ENCODE results near the gene NT5C1A. TPM values are rescaled to one million over a fixed set of nuclear protein-coding genes. Genes with fewer than 3 reads are reported as not detected.
A peak's percentile ranks its signal among the peaks of the same experiment; 100 is the strongest.

Gene NT5C1A
- total RNA-seq, 2 experiments from 2014 or later, result not detected

DNA sequence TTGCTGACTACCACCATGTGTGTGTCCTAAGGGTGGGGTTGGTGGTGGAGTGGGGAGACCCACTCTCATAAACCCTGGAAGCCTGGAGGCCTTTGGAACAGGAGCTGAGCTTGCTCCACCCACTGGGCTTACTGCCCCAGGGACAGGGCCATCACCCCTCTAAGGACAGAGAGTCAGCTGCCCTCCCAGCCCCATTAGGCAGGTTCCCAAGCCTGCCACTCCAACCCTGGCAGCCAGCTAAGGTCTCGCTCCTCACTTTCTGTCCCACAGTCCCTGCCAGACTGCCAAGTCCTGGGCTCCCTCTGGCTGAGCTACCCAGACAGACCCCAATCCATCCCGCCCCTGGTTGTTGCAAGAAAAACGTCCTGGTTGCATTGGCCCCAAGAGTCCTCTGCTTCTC, 3.8 kb downstream of the NT5C1A start:
- Mint-ChIP-seq H3K27me3 (peaks cover 26% of the 10 kb centered on the region), H3K27ac (no peak overlapping the region), H3K4me1 (peaks cover 12% of the 10 kb centered on the region), H3K4me3 (no peak overlapping the region), H3K36me3 (no peaks in the 10 kb centered on the region), H3K9me3 (no peaks in the 10 kb centered on the region)
- DNase-seq (no peak), ATAC-seq (ENCODE audit: low read depth) (no peak)
- POLR2A ChIA-PET, result no interaction called here

DNA sequence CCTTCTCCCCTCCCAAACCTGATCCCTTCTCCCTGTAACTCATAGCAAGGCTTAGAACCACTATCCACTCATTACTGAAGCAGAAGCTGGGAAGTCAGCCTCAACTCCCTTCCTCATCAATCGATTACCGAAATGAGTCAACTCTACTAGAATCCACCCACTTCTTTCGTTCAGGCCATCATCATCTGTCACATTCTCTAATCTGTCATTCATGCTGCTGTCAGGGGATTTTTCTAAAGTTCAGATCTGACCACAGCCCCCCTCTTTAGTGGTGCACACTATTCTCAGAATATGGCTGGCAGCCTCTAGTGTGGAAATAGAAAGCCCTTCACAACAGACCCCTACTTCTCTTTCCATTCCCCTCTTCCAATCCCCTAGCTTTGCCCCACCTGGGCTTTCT, 5.1 kb downstream of the NT5C1A start:
- Mint-ChIP-seq H3K36me3 (no peaks in the 10 kb centered on the region), H3K4me1 (peaks cover 12% of the 10 kb centered on the region), H3K27me3 (peaks cover 16% of the 10 kb centered on the region), H3K9me3 (no peaks in the 10 kb centered on the region), H3K27ac (no peak overlapping the region), H3K4me3 (peak overlapping the region; percentile 1)
- DNase-seq (no peak), ATAC-seq (ENCODE audit: low read depth) (peak; percentile 62)
- POLR2A ChIA-PET, result no interaction called here

DNA sequence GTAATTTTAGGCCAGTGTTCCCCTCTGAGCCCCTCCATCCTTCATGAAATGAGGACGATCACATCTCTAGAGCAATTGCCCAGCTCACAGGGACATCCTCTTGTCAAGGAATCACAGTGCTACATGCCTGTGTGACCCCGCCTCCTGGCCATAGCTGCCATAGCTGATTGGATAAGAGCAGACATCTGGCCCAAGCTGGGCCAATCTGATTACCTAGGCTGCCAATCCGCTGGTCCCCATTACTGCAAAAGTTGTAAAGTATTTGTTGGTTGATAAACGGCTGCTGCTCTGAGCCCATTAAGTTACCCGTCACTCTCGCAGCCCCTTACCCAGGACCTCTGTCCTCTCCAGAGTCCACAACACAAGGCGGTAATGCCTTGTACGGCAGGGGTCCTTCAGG, 8.3 kb downstream of the NT5C1A start:
- Mint-ChIP-seq H3K4me3 (no peak overlapping the region), H3K27me3 (peaks cover 3% of the 10 kb centered on the region), H3K4me1 (peaks cover 11% of the 10 kb centered on the region), H3K36me3 (no peaks in the 10 kb centered on the region), H3K27ac (no peak overlapping the region), H3K9me3 (no peaks in the 10 kb centered on the region)
- DNase-seq (no peak), ATAC-seq (ENCODE audit: low read depth) (no peak)
- POLR2A ChIA-PET, result no interaction called here

DNA sequence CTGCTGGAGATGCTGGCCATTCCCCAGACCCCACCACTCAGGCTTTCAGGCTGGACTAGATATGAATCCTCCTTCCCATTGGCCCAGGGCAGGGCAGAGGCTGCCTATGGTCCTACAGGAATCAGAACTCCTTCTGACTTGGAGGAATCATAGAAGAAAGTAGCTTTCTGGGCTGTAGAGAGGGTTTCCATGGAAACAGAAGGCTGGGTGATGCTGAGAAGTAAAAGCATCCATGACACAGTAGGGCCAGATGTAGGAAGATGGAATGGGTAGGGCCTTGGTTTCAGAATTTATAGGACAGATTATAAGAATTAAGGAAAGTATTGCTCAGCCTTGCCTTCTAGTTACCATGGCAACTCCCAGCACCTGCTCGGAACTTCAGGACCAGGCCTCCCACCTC, 9.0 kb downstream of the NT5C1A start:
- Mint-ChIP-seq H3K36me3 (no peaks in the 10 kb centered on the region), H3K27ac (no peak overlapping the region), H3K9me3 (no peaks in the 10 kb centered on the region), H3K4me3 (no peak overlapping the region), H3K4me1 (peaks cover 12% of the 10 kb centered on the region), H3K27me3 (peaks cover 3% of the 10 kb centered on the region)
- POLR2A ChIA-PET, result no interaction called here
- ATAC-seq (ENCODE audit: low read depth), result no peak
- no peak for DNase-seq

DNA sequence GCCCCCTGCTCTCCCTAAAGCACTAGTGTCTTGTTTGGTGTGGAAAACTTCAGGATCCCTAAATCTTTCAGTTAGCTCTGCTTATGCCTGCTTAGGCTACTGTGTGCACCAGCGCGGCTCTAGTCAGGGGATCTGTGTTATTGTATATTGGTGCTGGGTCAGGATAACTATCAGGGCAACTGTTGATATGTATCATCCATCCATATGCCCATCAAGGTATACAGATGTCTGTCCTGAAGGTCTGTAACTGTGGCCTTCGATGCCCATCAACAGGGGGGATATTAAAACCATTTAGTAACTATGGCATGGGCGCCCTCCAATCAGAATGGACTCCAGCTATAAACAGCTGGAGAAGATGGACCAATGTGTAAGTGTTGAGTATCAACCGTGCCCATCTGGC, 12.4 kb downstream of the NT5C1A start:
- peaks cover 3% of the 10 kb centered on the region for H3K4me1 Mint-ChIP-seq
- H3K4me3 Mint-ChIP-seq, result no peak overlapping the region
- POLR2A ChIA-PET, result no interaction called here
- no peaks in the 10 kb centered on the region for H3K9me3 Mint-ChIP-seq
- H3K27ac Mint-ChIP-seq, result no peak overlapping the region
- DNase-seq, result no peak
- no peaks in the 10 kb centered on the region for H3K36me3 Mint-ChIP-seq
- ATAC-seq (ENCODE audit: low read depth), result no peak
- peaks cover 4% of the 10 kb centered on the region for H3K27me3 Mint-ChIP-seq

DNA sequence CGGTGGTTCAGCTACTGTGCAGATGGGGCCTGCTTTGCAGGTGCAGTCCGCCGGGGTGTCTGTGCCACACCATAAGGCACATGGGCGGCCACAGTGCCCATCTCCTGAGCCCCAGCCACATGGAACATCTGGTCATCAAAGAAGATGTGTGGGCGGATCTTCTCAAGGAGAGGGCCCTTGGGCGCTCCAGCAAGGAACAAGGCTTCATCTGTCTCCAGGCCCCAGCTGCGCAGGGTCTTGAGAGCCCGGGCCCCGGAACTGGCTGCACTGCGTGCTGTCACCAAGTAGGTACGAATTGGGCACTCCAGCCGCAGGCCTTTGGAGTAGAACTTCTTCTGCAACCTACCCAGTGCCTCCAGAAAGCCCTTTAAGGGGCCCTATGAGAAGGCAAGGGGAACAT, 12.8 kb downstream of the NT5C1A start:
- POLR2A ChIA-PET, result interaction anchor here (1.0 kb wide), 1 partner anchor 468 kb away, joined by 3 read pairs; no protein-coding TSS in a partner anchor
- DNase-seq (no peak), ATAC-seq (ENCODE audit: low read depth) (no peak)
- Mint-ChIP-seq H3K4me3 (no peak overlapping the region), H3K9me3 (no peaks in the 10 kb centered on the region), H3K4me1 (peaks cover 3% of the 10 kb centered on the region), H3K27ac (no peak overlapping the region), H3K36me3 (no peaks in the 10 kb centered on the region), H3K27me3 (peaks cover 7% of the 10 kb centered on the region)

DNA sequence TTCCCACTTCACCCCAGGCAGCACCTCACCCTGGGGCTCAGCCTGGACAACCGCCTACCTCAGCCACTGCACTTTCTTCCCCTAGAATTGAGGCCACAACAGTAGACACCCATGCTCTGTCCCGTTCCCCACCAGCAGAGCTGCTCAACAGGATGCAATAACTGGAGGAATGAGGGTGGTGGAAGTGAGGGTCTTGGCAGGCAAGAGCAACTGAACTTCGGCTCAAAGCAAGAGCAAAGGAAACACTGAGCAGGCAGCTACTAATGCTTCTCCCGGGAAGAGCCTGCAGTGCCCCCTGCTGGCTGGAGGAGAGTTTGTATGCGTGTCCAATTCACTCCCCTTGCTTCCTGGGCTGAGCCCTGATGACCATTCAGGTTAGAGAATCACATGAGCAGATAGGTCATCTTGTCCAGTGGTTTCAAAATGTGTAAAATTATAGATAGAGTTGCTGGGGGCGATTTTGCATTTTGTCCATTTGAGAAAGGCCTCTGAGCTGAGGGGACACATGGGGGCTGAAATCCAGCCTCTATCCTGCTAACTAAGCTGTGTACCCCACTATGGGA, 13.9 kb downstream of the NT5C1A start:
- Mint-ChIP-seq H3K4me1 (peaks cover 11% of the 10 kb centered on the region), H3K36me3 (no peaks in the 10 kb centered on the region), H3K27me3 (peaks cover 12% of the 10 kb centered on the region), H3K27ac (peak overlapping the region; percentile 58), H3K9me3 (no peaks in the 10 kb centered on the region), H3K4me3 (peak overlapping the region; percentile 58)
- POLR2A ChIA-PET, result interaction anchor here (1.0 to 1.2 kb wide), 2 partner anchors 81 to 466 kb away, joined by 3 read pairs; partner anchors contain the start of gene PPIE
- DNase-seq (peak; percentile 80), ATAC-seq (ENCODE audit: low read depth) (peak; percentile 68)

DNA sequence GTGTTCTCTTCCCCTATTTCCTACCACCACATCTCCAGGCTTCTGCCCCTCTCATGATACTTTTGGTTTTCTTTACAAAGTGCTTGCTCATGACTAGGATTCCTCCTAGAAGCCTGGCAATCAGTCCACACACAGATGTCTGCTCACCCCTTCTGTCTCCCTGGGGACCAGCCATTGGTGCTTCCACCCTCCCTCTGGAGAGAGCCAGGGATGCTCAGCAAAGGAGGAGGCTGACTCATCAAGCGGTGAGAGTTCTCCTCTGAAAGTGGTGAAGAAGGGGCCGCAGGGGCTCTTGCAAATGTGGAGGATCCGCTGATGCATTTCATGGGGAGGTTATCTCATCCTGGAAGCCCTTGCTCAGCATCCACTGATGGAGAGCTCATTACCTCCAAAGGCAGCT, 14.5 kb downstream of the NT5C1A start:
- H3K27me3 Mint-ChIP-seq, result peaks cover 12% of the 10 kb centered on the region
- H3K4me1 Mint-ChIP-seq, result peaks cover 14% of the 10 kb centered on the region
- DNase-seq, result no peak
- no peaks in the 10 kb centered on the region for H3K9me3 Mint-ChIP-seq
- H3K4me3 Mint-ChIP-seq, result no peak overlapping the region
- no peaks in the 10 kb centered on the region for H3K36me3 Mint-ChIP-seq
- POLR2A ChIA-PET, result interaction anchor here (0.5 to 1.2 kb wide), 2 partner anchors 81 to 149 kb away, joined by 3 to 4 read pairs; partner anchors contain the start of gene PPIE
- no peak for ATAC-seq (ENCODE audit: low read depth)
- no peak overlapping the region for H3K27ac Mint-ChIP-seq

DNA sequence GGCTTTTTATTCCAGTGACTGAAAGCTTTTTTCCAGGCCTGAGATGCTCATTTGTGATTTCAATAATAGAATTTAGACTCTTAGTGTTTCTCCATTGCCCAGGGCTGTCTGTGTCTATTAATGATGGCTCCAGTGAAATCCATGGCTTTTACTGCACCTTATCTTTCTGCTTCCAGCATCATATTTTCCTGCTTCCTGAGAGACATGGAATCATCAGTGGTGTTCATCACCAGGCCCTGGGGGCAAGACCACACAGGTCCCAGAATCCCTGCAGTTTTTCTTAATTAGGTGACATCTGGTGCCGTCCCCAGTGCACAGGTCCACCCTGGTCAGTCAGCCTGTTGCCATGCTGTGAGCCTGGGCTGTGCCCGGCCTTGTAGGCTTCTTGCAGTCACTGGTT, 15.5 kb downstream of the NT5C1A start:
- POLR2A ChIA-PET, result no interaction called here

DNA sequence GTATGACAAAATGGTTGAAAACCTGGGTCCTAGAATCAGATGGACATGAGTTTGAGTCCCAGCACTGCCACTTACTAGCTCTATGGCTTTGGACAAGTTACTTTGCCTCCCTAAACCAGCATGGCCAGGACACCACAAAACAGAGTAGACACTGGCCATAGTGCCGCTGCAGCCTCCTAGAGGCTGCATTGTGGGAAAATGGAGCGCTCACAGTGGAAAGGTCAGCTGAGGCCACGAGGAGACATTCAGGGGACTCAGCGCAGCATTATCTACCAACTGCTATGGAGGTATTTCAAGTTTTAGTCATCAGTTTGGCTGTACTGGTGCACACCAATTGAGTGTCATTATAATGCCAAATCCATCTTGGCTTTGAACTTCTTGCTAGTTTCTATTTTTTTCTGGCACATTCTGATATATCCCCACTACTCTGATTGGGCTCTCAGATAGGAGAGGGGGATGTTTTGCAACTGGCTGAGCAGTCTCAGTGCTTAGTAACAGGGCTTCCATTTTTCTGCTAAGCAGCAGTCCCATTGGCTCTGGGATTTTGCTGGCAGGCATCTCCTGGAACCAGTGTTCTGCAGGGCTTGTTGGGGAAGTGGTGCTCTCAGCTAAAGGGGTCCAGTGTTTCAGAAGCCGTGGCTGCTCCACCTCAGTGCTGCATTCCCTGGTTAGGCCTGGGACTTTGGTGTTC, 16.2 kb downstream of the NT5C1A start:
- Mint-ChIP-seq H3K9me3 (no peaks in the 10 kb centered on the region), H3K4me3 (no peak overlapping the region), H3K27me3 (peaks cover 12% of the 10 kb centered on the region), H3K4me1 (peaks cover 14% of the 10 kb centered on the region), H3K27ac (no peak overlapping the region), H3K36me3 (no peaks in the 10 kb centered on the region)
- POLR2A ChIA-PET, result no interaction called here
- DNase-seq (no peak), ATAC-seq (ENCODE audit: low read depth) (no peak)

More for the DNA sequence above, 15.5 kb downstream of the NT5C1A start:
- Mint-ChIP-seq H3K36me3 (no peaks in the 10 kb centered on the region), H3K4me1 (peaks cover 14% of the 10 kb centered on the region), H3K27me3 (peaks cover 12% of the 10 kb centered on the region), H3K27ac (no peak overlapping the region), H3K4me3 (no peak overlapping the region), H3K9me3 (no peaks in the 10 kb centered on the region)
- ATAC-seq (ENCODE audit: low read depth) (no peak), DNase-seq (no peak)

DNA sequence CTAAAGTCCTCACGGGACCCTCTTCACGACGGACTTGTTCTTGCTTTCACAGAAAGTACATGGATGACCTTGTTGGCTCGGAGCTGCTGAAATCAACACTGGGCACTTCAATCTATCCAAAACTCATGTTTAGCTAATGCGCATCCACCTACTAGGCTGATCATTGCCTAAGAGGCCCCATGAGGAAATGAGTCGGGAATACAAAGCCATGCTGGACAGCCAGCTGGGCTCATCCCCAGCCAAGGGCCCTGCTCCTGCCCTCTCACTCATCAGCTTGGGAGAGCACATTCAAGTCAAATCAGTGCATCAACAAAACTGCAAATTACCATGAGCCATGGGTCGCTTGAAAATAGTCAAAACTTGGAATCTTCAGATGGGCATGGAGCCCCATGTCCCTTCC, 17.6 kb downstream of the NT5C1A start:
- Mint-ChIP-seq H3K36me3 (no peaks in the 10 kb centered on the region), H3K27ac (no peak overlapping the region), H3K27me3 (peaks cover 9% of the 10 kb centered on the region), H3K9me3 (no peaks in the 10 kb centered on the region), H3K4me1 (peaks cover 14% of the 10 kb centered on the region), H3K4me3 (no peak overlapping the region)
- POLR2A ChIA-PET, result no interaction called here
- DNase-seq (no peak), ATAC-seq (ENCODE audit: low read depth) (no peak)

DNA sequence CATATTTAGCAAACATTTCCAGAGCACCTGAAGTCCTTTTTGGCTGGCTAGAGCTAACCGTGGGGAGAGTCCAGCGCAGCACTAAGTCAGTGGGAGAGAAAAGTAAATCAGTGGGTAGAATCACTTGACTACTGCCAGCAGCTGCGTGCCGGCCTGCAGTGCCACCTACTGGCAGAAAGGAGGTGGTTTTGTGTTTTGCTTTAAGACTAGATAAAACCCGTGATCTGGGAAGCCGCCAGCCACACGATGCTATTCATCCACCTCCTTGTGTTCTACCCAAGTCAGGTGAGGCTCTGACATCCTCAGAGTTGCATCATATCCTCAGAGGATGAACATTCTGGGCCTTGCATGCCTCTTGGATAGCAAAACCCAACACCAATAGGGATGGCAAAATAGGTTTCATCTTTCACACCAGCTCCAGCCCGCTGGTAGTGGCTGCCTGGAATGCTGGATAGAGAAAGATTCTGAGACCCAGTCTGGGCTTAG, 18.3 kb downstream of the NT5C1A start:
- Mint-ChIP-seq H3K27me3 (peaks cover 9% of the 10 kb centered on the region), H3K27ac (peak overlapping the region; percentile 10), H3K4me1 (peaks cover 14% of the 10 kb centered on the region), H3K4me3 (no peak overlapping the region), H3K36me3 (no peaks in the 10 kb centered on the region), H3K9me3 (no peaks in the 10 kb centered on the region)
- ATAC-seq (ENCODE audit: low read depth) (peak; percentile 67), DNase-seq (peak; percentile 74)
- POLR2A ChIA-PET, result no interaction called here

DNA sequence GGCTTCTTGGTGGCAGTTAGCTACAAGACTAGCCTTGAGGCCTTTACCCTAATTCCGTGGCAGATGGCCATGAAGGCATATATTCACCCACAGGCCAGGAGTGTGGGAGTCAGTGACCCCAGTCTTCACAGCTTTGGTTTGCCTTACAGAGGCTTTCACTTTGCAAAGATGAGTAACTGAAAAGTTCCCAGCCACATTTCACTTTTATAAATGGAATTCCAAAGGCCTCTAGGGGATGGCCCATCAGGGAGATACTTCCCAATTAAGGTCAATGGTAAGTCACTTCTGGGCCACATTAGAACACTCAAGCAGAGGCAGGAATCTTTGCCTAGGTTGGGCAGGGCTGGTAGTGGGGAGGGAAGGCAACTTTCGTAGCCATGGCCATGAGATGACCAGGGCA, 19.4 kb downstream of the NT5C1A start:
- POLR2A ChIA-PET, result no interaction called here
- Mint-ChIP-seq H3K27ac (no peak overlapping the region), H3K27me3 (peaks cover 9% of the 10 kb centered on the region)

DNA sequence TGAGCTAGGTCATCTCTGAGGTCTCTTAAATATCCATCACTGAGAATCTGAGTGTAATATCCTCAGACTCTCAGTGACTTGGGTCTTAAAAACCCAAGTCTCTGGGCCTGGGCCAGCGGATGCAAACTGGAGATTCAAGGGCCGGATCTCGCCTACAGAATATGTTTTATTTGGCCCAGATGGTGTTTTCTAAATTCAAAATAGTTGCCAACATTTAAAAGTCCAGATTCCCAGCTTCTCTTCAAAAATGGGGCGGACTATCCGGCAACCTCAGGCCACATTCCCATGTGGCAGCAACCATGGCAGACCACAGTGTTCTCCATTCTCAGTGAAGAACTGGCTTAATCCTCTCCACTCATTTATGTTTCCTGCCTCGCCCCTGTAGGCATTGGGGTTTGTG, 19.8 kb downstream of the NT5C1A start:
- Mint-ChIP-seq H3K9me3 (no peaks in the 10 kb centered on the region), H3K27me3 (peaks cover 9% of the 10 kb centered on the region), H3K27ac (no peak overlapping the region), H3K36me3 (no peaks in the 10 kb centered on the region), H3K4me1 (peaks cover 11% of the 10 kb centered on the region), H3K4me3 (no peak overlapping the region)
- ATAC-seq (ENCODE audit: low read depth) (no peak), DNase-seq (no peak)
- POLR2A ChIA-PET, result no interaction called here

More for the DNA sequence above, 19.4 kb downstream of the NT5C1A start:
- H3K4me3 Mint-ChIP-seq, result no peak overlapping the region
- no peaks in the 10 kb centered on the region for H3K9me3 Mint-ChIP-seq
- DNase-seq, result no peak
- ATAC-seq (ENCODE audit: low read depth), result no peak
- H3K36me3 Mint-ChIP-seq, result no peaks in the 10 kb centered on the region
- H3K4me1 Mint-ChIP-seq, result peaks cover 11% of the 10 kb centered on the region

Data from activated naive CD8-positive, alpha-beta T cell treated with anti-CD3 and anti-CD28 coated beads, Interleukin-2, amount 10 ng/mL, durations not matched to agents 7 days and 5 days (primary cell).